OCI-M2 (cell line): ENCODE results near the gene KIF9.
A peak's percentile ranks its signal among the peaks of the same experiment; 100 is the strongest.
"Not testable (repeated sequence)": the region's sequence is repeated elsewhere in the genome, so short reads cannot be mapped to it uniquely, and the experiment has no call there.

Experiments
- DNase-seq: peaks from one replicate; lab custom pipeline; 2025; ENCODE audit not compliant: unreplicated experiment; lab: John Stamatoyannopoulos, UW

Gene KIF9

GRCh38 chr3:47295322-47295721 is 12.7 kb upstream of the KIF9 start:
- no peak for DNase-seq

- no peak for DNase-seq
Observed at GRCh38 chr3:47294392-47294791, 11.8 kb upstream of the KIF9 start.

- DNase-seq, result no peak
Observed at GRCh38 chr3:47293822-47294221, 11.2 kb upstream of the KIF9 start.

- DNase-seq, result not testable (repeated sequence)
Observed at GRCh38 chr3:47291754-47292420, 9.3 kb upstream of the KIF9 start.

GRCh38 chr3:47291158-47291753 is 8.7 kb upstream of the KIF9 start:
- DNase-seq, result no peak

- no peak for DNase-seq
Observed at GRCh38 chr3:47288966-47289910, 6.6 kb upstream of the KIF9 start.

GRCh38 chr3:47283591-47284364 is 1.2 kb upstream of the KIF9 start:
- DNase-seq, result no peak

GRCh38 chr3:47283193-47283537 is 566 bp upstream of the KIF9 start:
- DNase-seq, result no peak

- no peak for DNase-seq
Observed at GRCh38 chr3:47280519-47280918, 2.1 kb downstream of the KIF9 start.

GRCh38 chr3:47276558-47276957 is 6.0 kb downstream of the KIF9 start:
- no peak for DNase-seq

GRCh38 chr3:47274652-47275051 is 7.9 kb downstream of the KIF9 start:
- no peak for DNase-seq

GRCh38 chr3:47273564-47273963 is 9.0 kb downstream of the KIF9 start:
- no peak for DNase-seq

GRCh38 chr3:47270526-47270925 is 12.1 kb downstream of the KIF9 start:
- DNase-seq, result no peak

- no peak for DNase-seq
Observed at GRCh38 chr3:47267490-47267824, 15.1 kb downstream of the KIF9 start.

GRCh38 chr3:47266709-47267489 is 15.7 kb downstream of the KIF9 start:
- peak; percentile 14 for DNase-seq

GRCh38 chr3:47265725-47266428 is 16.7 kb downstream of the KIF9 start:
- no peak for DNase-seq

GRCh38 chr3:47265008-47265407 is 17.6 kb downstream of the KIF9 start:
- DNase-seq, result no peak

- DNase-seq, result no peak
Observed at GRCh38 chr3:47261301-47261700, 21.3 kb downstream of the KIF9 start.

GRCh38 chr3:47260605-47261004 is 22.0 kb downstream of the KIF9 start:
- DNase-seq, result no peak

GRCh38 chr3:47259114-47259513 is 23.5 kb downstream of the KIF9 start:
- no peak for DNase-seq
